Astrocyte (in vitro differentiated cells and primary cell): ENCODE data around the gene FAM3A. TPM values are rescaled to one million over a fixed set of nuclear protein-coding genes. Genes with fewer than 3 reads are reported as not detected.

Experiments used
- DNase-seq: peaks from one replicate; pipeline ENCODE4 v3.0.0-alpha.2; 2010; ENCODE audit warnings: low read depth
- FAIRE-seq: peaks from 2 replicates; lab custom pipeline; 2011; peaks lifted over from hg19 to GRCh38; lab: Jason Lieb, UNC
- H2AFZ ChIP-seq: 2 replicates; pipeline ENCODE4 v1.6.0; 2012; ENCODE audit warnings: low read depth, low read length, inconsistent platforms
- H3K27ac ChIP-seq: 2 replicates; pipeline ENCODE4 v1.5.1; 2011; ENCODE audit warnings: low read depth, low read length, inconsistent platforms
- H3K27me3 ChIP-seq: 2 replicates; pipeline ENCODE4 v1.6.0; 2011; ENCODE audit warnings: low read length, inconsistent platforms; ENCODE audit not compliant: insufficient read depth
- H3K36me3 ChIP-seq: 2 replicates; pipeline ENCODE4 v1.5.1; 2011; ENCODE audit warnings: low read length, inconsistent platforms; ENCODE audit not compliant: insufficient read depth
- H3K4me1 ChIP-seq: 2 replicates; pipeline ENCODE4 v1.5.1; 2011; ENCODE audit warnings: low read length, inconsistent platforms; ENCODE audit not compliant: insufficient read depth
- H3K4me2 ChIP-seq: 2 replicates; pipeline ENCODE4 v1.6.0; 2012; ENCODE audit warnings: low read length, inconsistent platforms
- H3K4me3 ChIP-seq: 2 replicates; pipeline ENCODE4 v1.5.1; 2011; ENCODE audit warnings: low read depth, mild to moderate bottlenecking, low read length, inconsistent platforms; ENCODE audit not compliant: insufficient read depth
- H3K79me2 ChIP-seq: 2 replicates; pipeline ENCODE4 v1.6.0; 2012; ENCODE audit warnings: mild to moderate bottlenecking, low read length, inconsistent platforms; ENCODE audit not compliant: insufficient read depth
- H3K9ac ChIP-seq: 2 replicates; pipeline ENCODE4 v1.6.0; 2012; ENCODE audit warnings: mild to moderate bottlenecking, low read length, inconsistent platforms
- H3K9me3 ChIP-seq: 2 replicates; pipeline ENCODE4 v1.5.1; 2012; ENCODE audit warnings: low read depth, mild to moderate bottlenecking, low read length, inconsistent platforms; ENCODE audit not compliant: insufficient read depth
- H4K20me1 ChIP-seq: 2 replicates; pipeline ENCODE4 v1.6.0; 2012; ENCODE audit warnings: low read length, inconsistent platforms; ENCODE audit not compliant: insufficient read depth
- H3K27ac Mint-ChIP-seq: one replicate; pipeline ENCODE4 v1.8.0; 2021; ENCODE audit warnings: mild to moderate bottlenecking, mixed read lengths; ENCODE audit not compliant: unreplicated experiment
- H3K27me3 Mint-ChIP-seq: one replicate; pipeline ENCODE4 v1.8.0; 2021; ENCODE audit warnings: low read depth, mixed read lengths; ENCODE audit not compliant: unreplicated experiment
- H3K36me3 Mint-ChIP-seq: one replicate; pipeline ENCODE4 v1.8.0; 2021; ENCODE audit warnings: low read depth, mixed read lengths; ENCODE audit not compliant: unreplicated experiment
- H3K4me1 Mint-ChIP-seq: one replicate; pipeline ENCODE4 v1.8.0; 2021; ENCODE audit warnings: low read depth, mixed read lengths; ENCODE audit not compliant: unreplicated experiment
- H3K4me3 Mint-ChIP-seq: one replicate; pipeline ENCODE4 v1.8.0; 2021; ENCODE audit warnings: mild to moderate bottlenecking, moderate library complexity, mixed read lengths; ENCODE audit not compliant: unreplicated experiment
- H3K9me3 Mint-ChIP-seq: one replicate; pipeline ENCODE4 v1.8.0; 2021; ENCODE audit warnings: mild to moderate bottlenecking, mixed read lengths; ENCODE audit not compliant: unreplicated experiment
- EZH2 ChIP-seq: IDR thresholded peaks from 2 replicates; pipeline ENCODE4 v1.6.1; 2012; ENCODE audit warnings: mild to moderate bottlenecking, low read length, inconsistent platforms; ENCODE audit not compliant: insufficient read depth
- total RNA-seq: library from RNA; stranded (reverse); gene quantifications from 2 replicates; pipeline ENCODE4 v1.2.1, GENCODE V29; 2021
- TF ChIP-seq, protein P1 (sequence below): IDR thresholded peaks from 2 replicates; pipeline ENCODE4 v1.5.1; 2011; ENCODE audit warnings: low read depth, mild to moderate bottlenecking, inconsistent platforms, low read length, moderate library complexity; ENCODE audit not compliant: insufficient read depth

The FAM3A gene
- total RNA-seq, 1 donor from 2014 or later = 20.9 TPM

DNA sequence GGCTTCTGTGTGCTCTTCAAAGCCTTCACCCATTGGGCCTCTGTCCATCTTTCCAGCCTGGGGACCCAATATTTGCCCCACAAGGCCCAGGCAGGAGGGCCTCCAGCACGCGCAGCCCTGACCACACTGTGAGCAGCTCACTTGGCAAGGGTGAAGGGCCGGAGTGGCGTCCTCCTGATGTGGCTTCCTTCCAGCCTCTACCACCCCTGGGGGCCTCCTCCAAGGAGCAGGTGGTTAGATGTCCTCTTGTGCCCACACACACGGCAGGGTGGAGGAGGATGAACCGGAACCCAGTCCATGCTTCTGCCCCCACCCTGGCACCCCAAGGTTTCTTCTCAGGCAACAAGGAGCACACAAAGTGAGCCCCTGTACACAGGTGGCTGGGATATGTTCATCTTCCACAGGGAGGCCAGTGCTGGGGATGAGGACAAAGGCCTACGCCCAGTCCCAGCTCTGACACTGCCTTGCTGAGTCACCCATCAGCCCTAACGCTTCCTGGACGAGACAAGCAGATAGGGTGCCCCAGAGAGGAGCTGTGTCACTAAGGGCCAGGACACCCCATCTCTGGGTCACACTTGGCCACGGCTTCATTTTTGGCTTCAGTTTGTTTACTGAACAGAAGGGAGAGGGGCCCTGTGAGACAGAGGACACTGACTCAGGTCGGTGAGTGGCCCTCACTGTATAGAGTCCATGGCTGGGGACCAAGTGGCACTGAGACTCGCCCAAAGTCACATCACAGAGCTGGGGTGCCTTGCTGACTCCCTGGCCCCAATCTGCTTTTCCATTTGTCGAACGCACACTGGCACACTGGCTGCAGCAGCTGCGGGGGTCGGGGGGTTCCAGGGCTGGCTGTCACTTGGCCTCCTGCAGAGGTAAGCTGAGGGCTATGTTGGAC is 31.5 kb downstream of the FAM3A start:
- Histone ChIP-seq H3K4me1 (peaks cover 14% of the 10 kb centered on the region), H3K9me3 (no peaks in the 10 kb centered on the region), H3K36me3 (no peaks in the 10 kb centered on the region), H3K27ac (no peak overlapping the region), H3K4me3 (no peak overlapping the region), H4K20me1 (no peaks in the 10 kb centered on the region), H3K9ac (no peak overlapping the region), H3K27me3 (no peaks in the 10 kb centered on the region), H3K4me2 (no peak overlapping the region), H3K79me2 (peaks cover 27% of the 10 kb centered on the region), H2AFZ (no peak overlapping the region)
- DNase-seq = no peak
- no peak for TF ChIP-seq EZH2
- TF ChIP-seq, protein P1, sequence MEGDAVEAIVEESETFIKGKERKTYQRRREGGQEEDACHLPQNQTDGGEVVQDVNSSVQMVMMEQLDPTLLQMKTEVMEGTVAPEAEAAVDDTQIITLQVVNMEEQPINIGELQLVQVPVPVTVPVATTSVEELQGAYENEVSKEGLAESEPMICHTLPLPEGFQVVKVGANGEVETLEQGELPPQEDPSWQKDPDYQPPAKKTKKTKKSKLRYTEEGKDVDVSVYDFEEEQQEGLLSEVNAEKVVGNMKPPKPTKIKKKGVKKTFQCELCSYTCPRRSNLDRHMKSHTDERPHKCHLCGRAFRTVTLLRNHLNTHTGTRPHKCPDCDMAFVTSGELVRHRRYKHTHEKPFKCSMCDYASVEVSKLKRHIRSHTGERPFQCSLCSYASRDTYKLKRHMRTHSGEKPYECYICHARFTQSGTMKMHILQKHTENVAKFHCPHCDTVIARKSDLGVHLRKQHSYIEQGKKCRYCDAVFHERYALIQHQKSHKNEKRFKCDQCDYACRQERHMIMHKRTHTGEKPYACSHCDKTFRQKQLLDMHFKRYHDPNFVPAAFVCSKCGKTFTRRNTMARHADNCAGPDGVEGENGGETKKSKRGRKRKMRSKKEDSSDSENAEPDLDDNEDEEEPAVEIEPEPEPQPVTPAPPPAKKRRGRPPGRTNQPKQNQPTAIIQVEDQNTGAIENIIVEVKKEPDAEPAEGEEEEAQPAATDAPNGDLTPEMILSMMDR = no peak
- peaks cover 4% of the 10 kb centered on the region for H3K36me3 Mint-ChIP-seq
- no peaks in the 10 kb centered on the region for H3K9me3 Mint-ChIP-seq
- FAIRE-seq = no peak
- H3K27me3 Mint-ChIP-seq = no peaks in the 10 kb centered on the region
- H3K4me3 Mint-ChIP-seq = no peak overlapping the region
- H3K27ac Mint-ChIP-seq = no peak overlapping the region
- H3K4me1 Mint-ChIP-seq = no peaks in the 10 kb centered on the region

DNA sequence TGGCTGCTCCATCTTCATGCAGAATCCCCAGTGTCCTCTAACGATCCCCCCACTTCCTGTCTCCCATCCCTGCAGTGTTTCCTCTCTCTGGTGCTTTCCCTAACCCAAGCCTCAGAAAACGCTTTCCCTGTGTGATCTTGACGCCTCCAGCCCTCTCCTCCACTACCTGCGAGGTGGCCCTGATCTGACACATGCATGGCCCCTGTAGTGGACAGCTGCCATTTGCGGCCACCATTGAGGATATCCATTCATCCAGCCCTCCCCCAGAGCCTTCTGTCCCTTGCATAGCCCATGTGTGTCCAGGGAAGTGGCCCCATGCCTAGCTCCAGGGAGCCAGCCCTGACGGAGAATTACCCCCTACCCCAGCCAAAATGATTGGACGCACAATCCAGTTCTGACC is 32.7 kb downstream of the FAM3A start:
- Histone ChIP-seq H3K4me2 (no peak overlapping the region), H2AFZ (no peak overlapping the region), H3K4me1 (peaks cover 10% of the 10 kb centered on the region), H3K9me3 (no peaks in the 10 kb centered on the region), H3K36me3 (no peaks in the 10 kb centered on the region), H3K27me3 (no peaks in the 10 kb centered on the region), H4K20me1 (no peaks in the 10 kb centered on the region), H3K79me2 (peaks cover 15% of the 10 kb centered on the region), H3K9ac (no peak overlapping the region), H3K4me3 (no peak overlapping the region), H3K27ac (no peak overlapping the region)
- Mint-ChIP-seq H3K4me1 (no peaks in the 10 kb centered on the region), H3K9me3 (no peaks in the 10 kb centered on the region), H3K27me3 (no peaks in the 10 kb centered on the region), H3K4me3 (no peak overlapping the region), H3K27ac (peak overlapping the region; percentile 50), H3K36me3 (peaks cover 4% of the 10 kb centered on the region)
- DNase-seq (no peak), FAIRE-seq (no peak)
- TF ChIP-seq EZH2 = no peak
- TF ChIP-seq, protein P1 = no peak

DNA sequence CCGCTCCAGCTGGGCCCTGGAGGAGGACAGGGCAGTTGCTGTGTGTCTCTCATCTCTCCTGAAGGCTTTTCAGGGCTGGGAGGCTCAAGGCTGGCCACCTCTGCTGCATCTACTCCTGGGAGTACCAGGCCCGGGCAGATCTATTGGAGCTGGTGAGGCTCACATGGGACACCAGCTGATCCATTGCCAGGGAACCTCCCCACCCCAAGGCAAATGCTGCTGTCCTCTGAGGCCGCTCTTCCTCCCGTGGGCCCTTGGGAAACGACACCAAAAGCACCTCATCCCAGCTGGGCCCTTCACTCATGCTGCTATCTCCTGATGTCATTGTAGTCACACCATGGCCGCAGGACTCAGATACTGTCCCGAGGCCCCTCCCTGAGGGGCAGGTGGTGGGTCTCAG is 33.2 kb downstream of the FAM3A start:
- H3K79me2 ChIP-seq = peaks cover 13% of the 10 kb centered on the region
- peaks cover 10% of the 10 kb centered on the region for H3K4me1 ChIP-seq
- no peaks in the 10 kb centered on the region for H4K20me1 ChIP-seq
- H3K4me2 ChIP-seq = no peak overlapping the region
- H3K27me3 Mint-ChIP-seq = no peaks in the 10 kb centered on the region
- no peak overlapping the region for H3K9ac ChIP-seq
- no peak overlapping the region for H3K27ac Mint-ChIP-seq
- no peaks in the 10 kb centered on the region for H3K36me3 ChIP-seq
- H2AFZ ChIP-seq = no peak overlapping the region
- H3K4me3 ChIP-seq = no peak overlapping the region
- no peak for DNase-seq
- H3K4me3 Mint-ChIP-seq = no peak overlapping the region
- no peaks in the 10 kb centered on the region for H3K27me3 ChIP-seq
- TF ChIP-seq, protein P1 = no peak
- no peak for TF ChIP-seq EZH2
- H3K9me3 Mint-ChIP-seq = no peaks in the 10 kb centered on the region
- H3K27ac ChIP-seq = no peak overlapping the region
- no peaks in the 10 kb centered on the region for H3K4me1 Mint-ChIP-seq
- H3K9me3 ChIP-seq = no peaks in the 10 kb centered on the region
- H3K36me3 Mint-ChIP-seq = peaks cover 4% of the 10 kb centered on the region
- no peak for FAIRE-seq
